Measurements from ENCODE around the gene MSH6. TPM values are rescaled to one million over a fixed set of nuclear protein-coding genes. Genes with fewer than 3 reads are reported as not detected.

The MSH6 gene
- total RNA-seq, 3 donors from 2014 or later (not counting 1 experiment from before 2014, with no cell fraction given) = 18.5 to 35.5 (median 26.2) TPM

GRCh38 chr2:47803770-47804169, 20.8 kb downstream of the MSH6 start:
- ATAC-seq = no peak
- no peak overlapping the region for H3K27ac ChIP-seq (ENCODE audit: low read length)
- WGBS (ENCODE audit: insufficient coverage) = 81% methylated on average over 1 of the region's 1 CpG
- H3K4me1 ChIP-seq (ENCODE audit: control insufficient read depth, insufficient read depth, low read length) = no peaks in the 10 kb centered on the region
- intact Hi-C loops (cut with micrococcal nuclease) = no loop called here
- Mint-ChIP-seq H3K9me3 (peaks cover 3 to 6% of the 10 kb centered on the region in 2 donors), H3K4me1 (peaks cover 6 to 11% of the 10 kb centered on the region in 2 donors), H3K4me3 (no peak overlapping the region), H3K27me3 (ENCODE audit: low read depth in 2 of 2) (no peaks in the 10 kb centered on the region), H3K27ac (no peak overlapping the region), H3K36me3 (peaks cover 26% of the 10 kb centered on the region)
- no peak overlapping the region for H3K4me3 ChIP-seq (ENCODE audit: low read length)
- peaks cover 7% of the 10 kb centered on the region for H3K9me3 ChIP-seq (ENCODE audit: control insufficient read depth, insufficient read depth, low read length)
- H3K27me3 ChIP-seq (ENCODE audit: control insufficient read depth, insufficient read depth, low read length) = no peaks in the 10 kb centered on the region
- peaks cover 85% of the 10 kb centered on the region for H3K36me3 ChIP-seq (ENCODE audit: control insufficient read depth, insufficient read depth, low read length)
- no peak for DNase-seq
- no peak for TF ChIP-seq CTCF (IDR thresholded peaks at IDR 0.05)

- peaks cover 3 to 6% of the 10 kb centered on the region in 2 donors for H3K9me3 Mint-ChIP-seq
- no peak for DNase-seq
- Histone ChIP-seq H3K27me3 (ENCODE audit: control insufficient read depth, insufficient read depth, low read length) (no peaks in the 10 kb centered on the region), H3K27ac (ENCODE audit: low read length) (no peak overlapping the region), H3K4me3 (ENCODE audit: low read length) (no peak overlapping the region), H3K36me3 (ENCODE audit: control insufficient read depth, insufficient read depth, low read length) (peaks cover 85% of the 10 kb centered on the region), H3K9me3 (ENCODE audit: control insufficient read depth, insufficient read depth, low read length) (peaks cover 7% of the 10 kb centered on the region), H3K4me1 (ENCODE audit: control insufficient read depth, insufficient read depth, low read length) (no peaks in the 10 kb centered on the region)
- no peaks in the 10 kb centered on the region for H3K27me3 Mint-ChIP-seq (ENCODE audit: low read depth in 2 of 2)
- WGBS (ENCODE audit: insufficient coverage) = 94% methylated on average over 4 of the region's 6 CpGs
- no peak for TF ChIP-seq CTCF (IDR thresholded peaks at IDR 0.05)
- H3K4me1 Mint-ChIP-seq = peaks cover 0 to 4% of the 10 kb centered on the region in 2 donors
- H3K36me3 Mint-ChIP-seq = peaks cover 11% of the 10 kb centered on the region
- no peak for ATAC-seq
- no peak overlapping the region for H3K4me3 Mint-ChIP-seq
- H3K27ac Mint-ChIP-seq = peak overlapping the region in 1 of 2 donors; percentile 16
- intact Hi-C loops (cut with micrococcal nuclease) = no loop called here
Observed at GRCh38 chr2:47805850-47806249, 22.9 kb downstream of the MSH6 start.

- H3K36me3 Mint-ChIP-seq = peaks cover 2% of the 10 kb centered on the region
- H3K4me3 Mint-ChIP-seq = no peak overlapping the region
- peaks cover 4 to 5% of the 10 kb centered on the region in 2 donors for H3K4me1 Mint-ChIP-seq
- Histone ChIP-seq H3K4me3 (ENCODE audit: low read length) (no peak overlapping the region), H3K9me3 (ENCODE audit: control insufficient read depth, insufficient read depth, low read length) (no peaks in the 10 kb centered on the region), H3K4me1 (ENCODE audit: control insufficient read depth, insufficient read depth, low read length) (no peaks in the 10 kb centered on the region), H3K27ac (ENCODE audit: low read length) (no peak overlapping the region), H3K27me3 (ENCODE audit: control insufficient read depth, insufficient read depth, low read length) (no peaks in the 10 kb centered on the region), H3K36me3 (ENCODE audit: control insufficient read depth, insufficient read depth, low read length) (peaks cover 87% of the 10 kb centered on the region)
- intact Hi-C loops (cut with micrococcal nuclease) = no loop called here
- DNase-seq = no peak
- TF ChIP-seq CTCF (IDR thresholded peaks at IDR 0.05) = no peak
- H3K9me3 Mint-ChIP-seq = no peaks in the 10 kb centered on the region
- no peak overlapping the region for H3K27ac Mint-ChIP-seq
- 100% methylated on average over 4 of the region's 4 CpGs for WGBS (ENCODE audit: insufficient coverage)
- no peak for ATAC-seq
- no peaks in the 10 kb centered on the region for H3K27me3 Mint-ChIP-seq (ENCODE audit: low read depth in 2 of 2)
Observed at GRCh38 chr2:47808614-47809013, 25.7 kb downstream of the MSH6 start.

- peaks cover 77% of the 10 kb centered on the region for H3K36me3 ChIP-seq (ENCODE audit: control insufficient read depth, insufficient read depth, low read length)
- ATAC-seq (no peak), DNase-seq (no peak)
- intact Hi-C loops (cut with micrococcal nuclease) = no loop called here
- no peaks in the 10 kb centered on the region for H3K9me3 ChIP-seq (ENCODE audit: control insufficient read depth, insufficient read depth, low read length)
- peaks cover 4 to 5% of the 10 kb centered on the region in 2 donors for H3K4me1 Mint-ChIP-seq
- H3K4me1 ChIP-seq (ENCODE audit: control insufficient read depth, insufficient read depth, low read length) = no peaks in the 10 kb centered on the region
- 100% methylated on average over 1 of the region's 2 CpGs for WGBS (ENCODE audit: insufficient coverage)
- no peak overlapping the region for H3K27ac ChIP-seq (ENCODE audit: low read length)
- no peak overlapping the region for H3K27ac Mint-ChIP-seq
- no peaks in the 10 kb centered on the region for H3K36me3 Mint-ChIP-seq
- no peak overlapping the region for H3K4me3 ChIP-seq (ENCODE audit: low read length)
- no peaks in the 10 kb centered on the region for H3K9me3 Mint-ChIP-seq
- H3K4me3 Mint-ChIP-seq = no peak overlapping the region
- no peaks in the 10 kb centered on the region for H3K27me3 ChIP-seq (ENCODE audit: control insufficient read depth, insufficient read depth, low read length)
- no peaks in the 10 kb centered on the region for H3K27me3 Mint-ChIP-seq (ENCODE audit: low read depth in 2 of 2)
- TF ChIP-seq CTCF (IDR thresholded peaks at IDR 0.05) = no peak
Observed at GRCh38 chr2:47809903-47810302, 27.0 kb downstream of the MSH6 start.

All from natural killer cell (primary cell).